Measurements from ENCODE around the gene PGR.

GRCh38 chr11:100981196-100981824 lies 148.3 kb downstream of the PGR start:
- TF ChIP-seq CTCF (conservative IDR thresholded peaks at IDR 0.05; ENCODE audit: low read depth, low read length) (no peak), EZH2 (IDR thresholded peaks at IDR 0.05; ENCODE audit: borderline replicate concordance, low read depth, low read length, poor library complexity, severe bottlenecking) (no peak)
